GM10248 (cell line): ENCODE data around the gene CLPSL2.

Source experiments
- CTCF ChIA-PET: fragments of 300-600 bp; sonication (Branson Sonifier 250); formaldehyde crosslinking; extraction: SDS; loops from one replicate; lab custom pipeline; 2021; ENCODE audit warnings: antibody characterized with exemption; lab: Yijun Ruan, JAX
- POLR2A ChIA-PET: fragments of 350-650 bp; sonication (Branson Sonifier 250); formaldehyde crosslinking; extraction: SDS; loops from one replicate; lab custom pipeline; 2020; ENCODE audit warnings: antibody characterized with exemption; lab: Yijun Ruan, JAX
- DNase-seq: peaks from one replicate; pipeline ENCODE4 v3.0.0; 2012; ENCODE audit errors: extremely low spot score
- CTCF ChIP-seq: IDR thresholded peaks from 2 replicates; pipeline ENCODE4 v1.5.1; 2012; ENCODE audit warnings: mild to moderate bottlenecking, low read depth; ENCODE audit errors: extremely low read depth, missing control alignments, control extremely low read depth

The CLPSL2 gene

DNA sequence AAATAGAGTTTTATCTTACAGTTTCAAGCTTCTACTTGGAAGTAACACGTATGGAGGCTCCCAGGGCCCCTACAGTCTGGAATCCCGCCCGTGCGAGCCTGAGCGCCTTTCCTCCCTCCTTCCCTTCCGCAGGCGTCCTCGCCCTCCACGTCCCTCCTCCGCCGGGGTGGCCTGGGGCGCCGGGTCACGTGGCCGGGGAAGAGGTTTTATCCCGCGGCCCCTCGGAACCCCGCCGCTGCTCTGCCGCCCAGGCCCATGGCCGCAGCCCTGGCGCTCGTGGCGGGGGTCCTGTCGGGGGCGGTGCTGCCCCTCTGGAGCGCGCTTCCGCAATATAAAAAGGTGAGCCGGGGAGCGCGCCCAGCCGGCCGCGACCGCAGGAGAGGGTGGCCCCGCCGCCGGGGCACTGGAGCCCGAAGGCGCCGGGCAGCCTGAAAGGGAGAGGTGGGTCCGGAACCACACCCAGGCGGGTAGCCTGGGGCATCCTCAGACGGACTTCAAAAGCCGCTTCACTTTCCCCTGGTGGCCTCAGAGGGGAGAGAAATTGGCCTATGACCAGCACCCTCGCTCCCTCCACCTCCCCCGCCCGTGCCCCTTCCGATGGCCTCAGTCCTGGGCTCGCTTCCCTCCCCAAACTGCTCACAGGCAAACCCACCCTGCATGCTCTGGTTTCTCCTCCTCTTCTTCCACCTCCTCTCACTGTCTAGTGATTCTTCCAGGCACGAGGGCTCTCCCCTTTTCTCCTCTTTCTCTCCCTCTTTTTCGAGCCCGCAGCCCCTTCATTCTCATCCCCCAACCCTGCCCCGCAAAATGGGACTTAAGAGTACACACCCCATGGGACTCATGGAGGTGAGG is at the start of gene CLPSL2:
Gene CLPSL2, plus strand, starts transcription at position 235 of the 852 bp plus-strand sequence. Its CDS starts 21 bp downstream, at position 256.
- CTCF ChIA-PET = no interaction called here
- POLR2A ChIA-PET = no interaction called here
- DNase-seq = peak; percentile 45
- TF ChIP-seq CTCF = no peak

DNA sequence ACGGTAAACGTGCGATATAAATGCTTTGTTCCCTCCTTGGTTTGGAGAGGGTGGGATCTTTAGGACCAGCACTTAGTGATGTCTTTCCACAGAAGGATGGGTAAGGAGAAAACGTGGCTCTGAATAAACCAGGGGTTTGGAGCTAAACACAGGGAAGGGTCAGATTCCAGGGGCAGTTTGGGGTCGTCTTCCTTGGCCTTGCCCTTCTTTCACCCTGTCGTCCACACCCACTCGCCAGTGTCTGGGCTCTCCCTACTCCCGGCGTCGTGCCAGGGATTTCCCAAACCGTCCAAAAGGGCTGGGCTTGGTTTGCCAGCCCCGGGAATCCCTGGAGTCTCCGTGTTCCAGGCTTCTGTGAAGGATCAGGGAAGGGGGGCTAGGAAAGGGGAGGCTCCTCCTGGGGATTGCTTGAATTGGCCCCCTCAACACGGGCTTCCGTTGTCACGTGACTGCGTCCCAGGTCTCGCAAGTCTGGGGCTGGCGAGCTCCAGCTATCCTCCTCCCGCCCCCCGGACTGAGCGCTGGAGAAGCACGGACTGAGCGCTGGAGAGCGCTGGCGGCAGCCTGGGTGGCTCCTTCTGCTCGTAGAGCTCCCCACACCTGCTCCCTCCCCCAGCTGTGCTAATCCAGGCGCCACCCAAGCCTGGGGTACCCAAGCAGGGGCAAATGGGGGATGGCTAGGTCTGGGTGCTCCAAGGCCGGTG is 49.0 kb upstream of the CLPSL2 start:
- no peak for TF ChIP-seq CTCF
- ChIA-PET CTCF (interaction anchor here (0.7 to 2.4 kb wide), 7 partner anchors 8 to 64 kb away, joined by 3 to 14 read pairs (median 3); partner anchors contain the start of gene ARMC12), POLR2A (interaction anchor here (0.5 to 0.6 kb wide), 2 partner anchors 879 to 955 kb away, joined by 3 to 5 read pairs; no protein-coding TSS in a partner anchor)
- DNase-seq = peak; percentile 54

DNA sequence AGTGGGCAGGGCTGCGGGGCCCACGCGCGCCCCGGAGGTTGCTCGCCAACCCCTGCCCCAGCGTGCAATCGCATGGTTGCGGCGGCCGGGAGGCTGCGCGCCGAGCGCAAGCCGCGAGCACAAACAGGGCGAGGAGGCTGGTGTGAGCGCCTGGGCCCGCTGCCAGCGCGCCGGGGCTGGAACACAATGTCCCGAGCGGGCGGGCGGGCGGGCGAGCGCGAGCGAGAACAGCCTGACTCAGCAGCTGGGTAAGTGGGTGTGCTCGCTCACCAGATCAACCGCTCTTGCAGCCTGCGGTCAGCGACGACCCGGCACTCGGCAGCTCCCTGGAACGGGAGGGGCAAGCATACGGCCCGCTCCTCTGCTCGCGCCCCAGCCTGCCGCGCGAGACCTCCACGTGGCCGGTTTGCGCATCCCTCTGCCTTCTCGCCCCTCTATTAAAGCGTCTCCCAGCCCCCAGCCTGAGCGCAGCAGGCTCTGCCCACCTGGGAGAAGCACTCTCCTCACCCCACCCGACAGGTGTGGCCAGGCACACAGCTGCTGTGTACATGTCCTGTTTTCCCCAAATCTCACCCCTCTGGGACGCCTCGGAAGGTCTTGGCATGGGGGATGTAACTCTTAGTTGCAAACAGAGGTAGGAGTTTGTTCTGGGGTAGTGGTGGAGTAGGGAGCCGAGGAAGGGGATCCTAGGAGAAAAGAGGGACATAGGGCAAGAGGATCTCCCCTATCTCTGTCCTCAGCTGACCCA is 48.3 kb upstream of the CLPSL2 start:
- TF ChIP-seq CTCF = no peak
- DNase-seq = peak; percentile 88
- ChIA-PET CTCF (interaction anchor here (0.7 to 2.4 kb wide), 6 partner anchors 8 to 64 kb away, joined by 3 to 14 read pairs (median 3); partner anchors contain the start of gene ARMC12), POLR2A (interaction anchor here (0.5 to 0.6 kb wide), 2 partner anchors 878 to 955 kb away, joined by 3 to 5 read pairs; no protein-coding TSS in a partner anchor)

GRCh38 chr6:35728683-35729678 is 47.4 kb upstream of the CLPSL2 start:
- DNase-seq = no peak
- ChIA-PET CTCF (interaction anchor here (1.2 to 2.4 kb wide), 3 partner anchors 8 to 39 kb away, joined by 3 to 14 read pairs (median 5); partner anchors contain the start of gene ARMC12), POLR2A (no interaction called here)
- no peak for TF ChIP-seq CTCF

GRCh38 chr6:35729722-35730121 is 46.7 kb upstream of the CLPSL2 start:
- no peak for TF ChIP-seq CTCF
- ChIA-PET CTCF (no interaction called here), POLR2A (no interaction called here)
- DNase-seq = no peak
